Progenitor cell of endocrine pancreas (in vitro differentiated cells): Measurements from ENCODE around the gene WDR75. TPM values are rescaled to one million over a fixed set of nuclear protein-coding genes. Genes with fewer than 3 reads are reported as not detected.

Experiments
- DNase-seq: peaks from one replicate; pipeline ENCODE4 v3.0.0; 2021; ENCODE audit warnings: low spot score; ENCODE audit not compliant: unreplicated experiment
- H3K27ac Mint-ChIP-seq: 2 replicates; pipeline ENCODE4 v1.8.0; 2021; ENCODE audit warnings: mild to moderate bottlenecking, moderate library complexity, mixed read lengths
- H3K27me3 Mint-ChIP-seq: 2 replicates; pipeline ENCODE4 v1.8.0; 2021; ENCODE audit warnings: mixed read lengths
- H3K36me3 Mint-ChIP-seq: 2 replicates; pipeline ENCODE4 v1.8.0; 2022; ENCODE audit warnings: mixed read lengths; ENCODE audit not compliant: insufficient read depth
- H3K4me1 Mint-ChIP-seq: 2 replicates; pipeline ENCODE4 v1.8.0; 2021; ENCODE audit warnings: low read depth, mixed read lengths
- H3K4me3 Mint-ChIP-seq: 2 replicates; pipeline ENCODE4 v1.8.0; 2021; ENCODE audit warnings: low read depth, mild to moderate bottlenecking, moderate library complexity, mixed read lengths
- H3K9me3 Mint-ChIP-seq: 2 replicates; pipeline ENCODE4 v1.8.0; 2021; ENCODE audit warnings: low read depth, mixed read lengths
- CTCF ChIP-seq: fragments of 200-600 bp; sonication (generic); IDR thresholded peaks from one replicate; pipeline ENCODE4 v1.5.0; 2021; ENCODE audit warnings: antibody characterized with exemption, mild to moderate bottlenecking; ENCODE audit not compliant: unreplicated experiment
- total RNA-seq: library from RNA; stranded (reverse); gene quantifications from 2 replicates; pipeline ENCODE4 v1.2.1, GENCODE V29; 2021

WDR75 gene
- total RNA-seq, 1 donor from 2014 or later = 40.0 TPM

DNA sequence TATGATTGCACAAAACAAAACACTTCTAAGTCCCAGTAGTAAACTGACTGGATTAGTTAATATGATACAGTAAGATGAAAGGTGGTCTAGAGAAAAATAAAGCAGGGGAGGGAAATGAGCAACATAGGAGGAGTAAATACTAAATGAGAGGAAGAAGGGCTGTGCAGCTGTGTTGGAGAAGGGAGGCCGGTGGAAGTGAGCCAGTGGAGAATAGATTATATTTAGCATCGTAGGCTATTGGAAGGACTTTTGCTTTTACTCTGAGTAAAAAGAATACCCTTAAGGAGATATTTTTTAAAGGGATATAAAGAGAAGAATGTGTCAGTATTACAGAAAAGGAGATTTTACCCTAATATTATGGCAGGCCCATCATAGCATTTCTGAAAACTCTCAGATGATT is 12.7 kb downstream of the WDR75 start:
- DNase-seq = no peak
- Mint-ChIP-seq H3K27me3 (no peaks in the 10 kb centered on the region), H3K4me3 (no peak overlapping the region), H3K27ac (no peak overlapping the region), H3K4me1 (no peaks in the 10 kb centered on the region), H3K9me3 (no peaks in the 10 kb centered on the region), H3K36me3 (peaks cover 28% of the 10 kb centered on the region)
- TF ChIP-seq CTCF = no peak

- Mint-ChIP-seq H3K4me3 (no peak overlapping the region), H3K4me1 (no peaks in the 10 kb centered on the region), H3K36me3 (peaks cover 28% of the 10 kb centered on the region), H3K27ac (no peak overlapping the region), H3K27me3 (no peaks in the 10 kb centered on the region), H3K9me3 (no peaks in the 10 kb centered on the region)
- DNase-seq = no peak
- TF ChIP-seq CTCF = no peak
Observed at GRCh38 chr2:189465076-189465475, 23.8 kb downstream of the WDR75 start.

DNA sequence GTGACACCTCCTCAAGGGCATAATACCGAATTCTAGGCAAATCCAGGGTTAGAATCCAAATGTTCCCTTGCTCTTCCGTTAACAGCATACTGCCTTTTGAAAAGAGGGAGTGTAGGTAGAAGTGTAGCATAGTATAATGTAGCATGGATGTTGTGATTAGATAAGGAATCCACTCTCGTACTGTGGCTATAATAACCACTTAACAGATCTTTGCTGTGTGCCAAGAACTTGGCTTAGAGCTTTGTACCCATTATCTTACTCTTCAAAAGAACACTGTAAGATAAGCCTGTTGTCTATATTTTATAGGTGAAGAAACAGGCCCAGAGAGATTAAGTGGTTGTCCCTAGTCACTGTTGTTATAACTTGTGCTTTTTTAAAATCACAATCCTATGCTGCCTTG is 24.2 kb downstream of the WDR75 start:
- H3K27me3 Mint-ChIP-seq = no peaks in the 10 kb centered on the region
- no peak for TF ChIP-seq CTCF
- DNase-seq = no peak
- no peaks in the 10 kb centered on the region for H3K4me1 Mint-ChIP-seq
- no peaks in the 10 kb centered on the region for H3K9me3 Mint-ChIP-seq
- peaks cover 28% of the 10 kb centered on the region for H3K36me3 Mint-ChIP-seq
- no peak overlapping the region for H3K27ac Mint-ChIP-seq
- H3K4me3 Mint-ChIP-seq = no peak overlapping the region

DNA sequence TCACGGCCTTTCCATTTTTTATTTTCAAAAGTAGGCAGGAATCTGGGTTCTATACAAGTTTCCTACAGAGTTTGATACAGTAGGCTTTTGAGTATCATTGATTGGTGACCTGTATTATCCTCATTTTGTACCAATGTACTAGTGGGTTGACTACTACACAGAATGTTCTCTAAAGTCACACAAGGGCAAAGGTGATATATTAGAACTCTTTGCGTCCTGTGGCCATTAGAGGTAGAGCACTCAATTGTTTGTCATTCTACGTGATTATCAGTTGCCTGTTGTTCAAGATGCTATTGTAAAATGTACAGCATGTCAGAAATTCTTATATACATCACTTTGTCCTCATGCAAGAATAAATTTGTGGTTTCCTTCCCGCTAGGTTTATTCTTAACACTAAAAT is 24.8 kb downstream of the WDR75 start:
- no peaks in the 10 kb centered on the region for H3K27me3 Mint-ChIP-seq
- H3K4me3 Mint-ChIP-seq = no peak overlapping the region
- no peak for TF ChIP-seq CTCF
- no peaks in the 10 kb centered on the region for H3K9me3 Mint-ChIP-seq
- DNase-seq = no peak
- H3K36me3 Mint-ChIP-seq = peaks cover 28% of the 10 kb centered on the region
- H3K27ac Mint-ChIP-seq = no peak overlapping the region
- no peaks in the 10 kb centered on the region for H3K4me1 Mint-ChIP-seq

- peaks cover 29% of the 10 kb centered on the region for H3K36me3 Mint-ChIP-seq
- peak; percentile 75 for TF ChIP-seq CTCF
Observed at GRCh38 chr2:189466656-189467055, 25.4 kb downstream of the WDR75 start.

More at GRCh38 chr2:189466656-189467055, 25.4 kb downstream of the WDR75 start:
- Mint-ChIP-seq H3K27ac (no peak overlapping the region), H3K4me1 (no peaks in the 10 kb centered on the region), H3K4me3 (no peak overlapping the region), H3K9me3 (no peaks in the 10 kb centered on the region), H3K27me3 (no peaks in the 10 kb centered on the region)
- DNase-seq = no peak
